HCT116 (cell line): ENCODE results near the gene CRYGC. TPM values are rescaled to one million over a fixed set of nuclear protein-coding genes. Genes with fewer than 3 reads are reported as not detected.

Experiments
- ATAC-seq: fragments of 200-7000 bp; cut with Tn5 transposase; 2 replicates; pipeline ENCODE4 v1.9.1; 2020; ENCODE audit warnings: mild to moderate bottlenecking, moderate library complexity
- BruUV-seq: library from RNA; stranded (reverse); fragments of 400-500 nt; replicated peaks from 2 replicates; lab custom pipeline; 2021; lab: Mats Ljungman, UMichigan
- CTCF ChIA-PET: fragments of 300-600 bp; sonication (Branson Sonifier 250); formaldehyde crosslinking; loops from one replicate; lab custom pipeline; 2021; ENCODE audit warnings: antibody characterized with exemption; lab: Charles Lee
- POLR2A ChIA-PET: fragments of 300-600, 350-600 bp; sonication (Branson Sonifier 250); formaldehyde crosslinking; loops from one replicate; lab custom pipeline; 2021; ENCODE audit warnings: antibody characterized with exemption; lab: Charles Lee
- RAD21 ChIA-PET, 2 experiments: fragments of 300-600 bp; sonication (Branson Sonifier 250); formaldehyde crosslinking; loops; one replicate each; lab custom pipeline; 2023; ENCODE audit warnings: low total read pairs in 2 of 2; ENCODE audit not compliant: uncharacterized antibody in 2 of 2, unreplicated experiment in 2 of 2, low non-redundant PET in 1 of 2; lab: Charles Lee
- DNase-seq: peaks from one replicate; pipeline ENCODE4 v3.0.0-alpha.2; 2010; ENCODE audit warnings: low read depth, low spot score
- H2AFZ ChIP-seq: fragments of 200-600 bp; shearing (Covaris generic), sonication (generic); 2 replicates; pipeline ENCODE4 v1.6.1; 2017; ENCODE audit warnings: low read depth, mixed run types, mixed read lengths, antibody characterized with exemption, low read length; ENCODE audit not compliant: poor library complexity, severe bottlenecking
- H3K27ac ChIP-seq: 2 replicates; pipeline ENCODE4 v1.5.1; 2012; ENCODE audit warnings: low read depth, low read length
- H3K27me3 ChIP-seq: fragments of 200-600 bp; sonication (generic); 2 replicates; pipeline ENCODE4 v1.6.1; 2016; ENCODE audit warnings: mixed run types, low read length, mixed read lengths; ENCODE audit not compliant: insufficient read depth
- H3K36me3 ChIP-seq, 2 experiments: fragments of 200-500 bp in 1 of 2; fragments of 200-600 bp in 1 of 2; sonication (Bioruptor generic) in 1 of 2; sonication (generic) in 1 of 2; 2 replicates each; pipeline versions ENCODE4 v1.5.1 to v1.6.1; 2014 to 2016; ENCODE audit warnings: low read length in 2 of 2, inconsistent platforms in 1 of 2, mixed read lengths in 1 of 2, mixed run types in 1 of 2; ENCODE audit not compliant: insufficient read depth in 2 of 2, control insufficient read depth in 1 of 2
- H3K4me1 ChIP-seq, 2 experiments: fragments of 200-600 bp in 1 of 2; sonication (generic) in 1 of 2; 2 replicates each; pipeline versions ENCODE4 v1.5.1 to v1.6.1; 2012 to 2017; ENCODE audit warnings: low read length in 2 of 2, inconsistent platforms in 1 of 2, mild to moderate bottlenecking in 1 of 2, mixed read lengths in 1 of 2, mixed run types in 1 of 2, moderate library complexity in 1 of 2; ENCODE audit not compliant: insufficient read depth in 2 of 2, control insufficient read depth in 1 of 2
- H3K4me2 ChIP-seq: fragments of 200-600 bp; sonication (generic); 2 replicates; pipeline ENCODE4 v1.6.1; 2017; ENCODE audit warnings: mixed run types, low read length, mixed read lengths
- H3K4me3 ChIP-seq, 2 experiments: fragments of 200-600 bp in 1 of 2; sonication (generic) in 1 of 2; replicated peaks in 1 of 2; 2 replicates each; pipeline ENCODE4 v1.5.1; 2011 to 2016; ENCODE audit warnings: low read length in 2 of 2, control low read depth in 1 of 2, low read depth in 1 of 2, mild to moderate bottlenecking in 1 of 2, mixed read lengths in 1 of 2, mixed run types in 1 of 2
- H3K79me2 ChIP-seq: fragments of 200-600 bp; sonication (generic); 2 replicates; pipeline ENCODE4 v1.6.1; 2017; ENCODE audit warnings: mild to moderate bottlenecking, mixed run types, low read length, moderate library complexity, mixed read lengths; ENCODE audit not compliant: insufficient read depth
- H3K9ac ChIP-seq: fragments of 200-600 bp; sonication (generic); 2 replicates; pipeline ENCODE4 v1.6.1; 2016; ENCODE audit warnings: low read length, mixed read lengths
- H3K9me2 ChIP-seq: fragments of 200-600 bp; sonication (generic), shearing (Covaris generic); 2 replicates; pipeline ENCODE4 v1.6.1; 2017; ENCODE audit warnings: mixed run types, mild to moderate bottlenecking, moderate library complexity; ENCODE audit not compliant: insufficient read depth
- H3K9me3 ChIP-seq, 2 experiments: fragments of 200-500 bp in 1 of 2; fragments of 200-600 bp in 1 of 2; sonication (Bioruptor generic) in 1 of 2; sonication (generic) in 1 of 2; 2 replicates each; pipeline ENCODE4 v1.6.1; 2014 to 2017; ENCODE audit warnings: low read length in 2 of 2, mixed read lengths in 2 of 2, inconsistent platforms in 1 of 2, low read depth in 1 of 2, mild to moderate bottlenecking in 1 of 2, mixed run types in 1 of 2, moderate library complexity in 1 of 2; ENCODE audit not compliant: control insufficient read depth in 1 of 2, insufficient read depth in 1 of 2
- H4K20me1 ChIP-seq: fragments of 200-600 bp; sonication (generic), shearing (Covaris generic); 2 replicates; pipeline ENCODE4 v1.6.1; 2017; ENCODE audit warnings: mixed run types, mild to moderate bottlenecking, moderate library complexity; ENCODE audit not compliant: insufficient read depth
- ATF3 ChIP-seq: IDR thresholded peaks from 2 replicates; pipeline ENCODE4 v1.6.1; 2012
- CBX3 ChIP-seq: IDR thresholded peaks from 2 replicates; pipeline ENCODE4 v1.6.1; 2012; ENCODE audit warnings: low read depth
- ELF1 ChIP-seq: IDR thresholded peaks from 2 replicates; pipeline ENCODE4 v1.6.1; 2012; ENCODE audit warnings: low read depth, borderline replicate concordance
- FOSL1 ChIP-seq: IDR thresholded peaks from 2 replicates; pipeline ENCODE4 v1.6.1; 2012; ENCODE audit warnings: low read depth
- MAX ChIP-seq: IDR thresholded peaks from 2 replicates; pipeline ENCODE4 v1.6.1; 2012
- POLR2A ChIP-seq: IDR thresholded peaks from 2 replicates; pipeline ENCODE4 v1.7.0; 2011; ENCODE audit warnings: borderline replicate concordance; ENCODE audit not compliant: insufficient read depth, insufficient read length; ENCODE audit errors: extremely low read depth
- POLR2AphosphoS5 ChIP-seq: IDR thresholded peaks from 2 replicates; pipeline ENCODE4 v1.6.1; 2011; ENCODE audit warnings: mild to moderate bottlenecking, low read depth, low read length, moderate library complexity
- RAD21 ChIP-seq: IDR thresholded peaks from 2 replicates; pipeline ENCODE4 v1.6.1; 2012; ENCODE audit warnings: low read depth, mild to moderate bottlenecking
- REST ChIP-seq: IDR thresholded peaks from 2 replicates; pipeline ENCODE4 v1.6.1; 2012; ENCODE audit warnings: low read depth
- SIN3A ChIP-seq: IDR thresholded peaks from 2 replicates; pipeline ENCODE4 v1.6.1; 2012; ENCODE audit warnings: low read depth
- TCF7L2 ChIP-seq: IDR thresholded peaks from 2 replicates; pipeline ENCODE4 v1.7.0; 2011; ENCODE audit warnings: borderline replicate concordance, inconsistent platforms; ENCODE audit not compliant: insufficient read depth, insufficient read length; ENCODE audit errors: extremely low read depth
- YY1 ChIP-seq: IDR thresholded peaks from 2 replicates; pipeline ENCODE4 v1.6.1; 2011; ENCODE audit warnings: low read length, low read depth, moderate library complexity, mild to moderate bottlenecking; ENCODE audit not compliant: insufficient replicate concordance; ENCODE audit errors: extremely low read depth
- ZBTB33 ChIP-seq: IDR thresholded peaks from 2 replicates; pipeline ENCODE4 v1.6.1; 2011; ENCODE audit warnings: mild to moderate bottlenecking, low read length, moderate library complexity; ENCODE audit not compliant: insufficient replicate concordance; ENCODE audit errors: extremely low read depth
- ZFX ChIP-seq: fragments of 450-650 bp; IDR thresholded peaks from 2 replicates; pipeline ENCODE4 v1.6.1; 2017
- intact Hi-C: fragments of 100-400 bp; cut with micrococcal nuclease; formaldehyde crosslinking; loops from 2 replicates; pipeline ENCODE4 v1.10.0; 2022
- total RNA-seq: library from RNA; stranded (reverse); gene quantifications from one replicate; pipeline ENCODE4 v1.2.1, GENCODE V29; 2021; ENCODE audit not compliant: unreplicated experiment

Gene CRYGC
- total RNA-seq, 1 experiment from 2014 or later: not detected

DNA sequence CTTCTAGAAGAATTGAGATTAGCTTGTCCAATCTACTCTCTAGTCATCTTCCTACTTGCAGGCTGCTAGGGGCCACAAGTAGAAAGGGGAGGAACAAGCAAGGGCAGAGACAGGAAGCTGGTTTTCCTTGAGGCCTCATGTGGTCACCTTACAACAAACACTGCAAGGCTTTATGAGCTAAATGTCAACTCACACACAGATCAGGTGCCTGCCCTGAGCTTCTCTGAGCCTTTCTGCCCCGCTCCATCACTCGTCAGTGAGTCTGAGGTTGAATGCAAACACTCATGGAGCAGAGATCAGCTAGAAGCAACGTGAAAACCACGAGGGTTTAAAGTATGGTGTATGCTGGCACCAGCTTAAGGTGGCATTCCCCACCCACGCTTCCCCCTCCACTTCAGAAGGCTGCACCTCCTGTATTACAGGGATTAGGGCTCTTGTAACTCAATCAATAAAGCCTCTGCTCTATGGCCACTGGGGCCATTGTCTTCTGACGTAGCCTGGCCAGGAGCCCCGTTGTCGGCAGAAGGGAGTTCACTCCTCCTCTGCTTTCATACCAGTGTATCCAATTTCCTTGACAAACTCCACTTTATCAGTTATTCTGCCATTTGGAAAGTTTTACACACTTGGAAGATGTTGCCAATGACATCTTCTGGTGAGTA lies 5.4 kb upstream of the CRYGC start:
- no peak overlapping the region for H3K27ac ChIP-seq
- H3K79me2 ChIP-seq: no peaks in the 10 kb centered on the region
- H4K20me1 ChIP-seq: no peaks in the 10 kb centered on the region
- H2AFZ ChIP-seq: no peak overlapping the region
- no peaks in the 10 kb centered on the region for H3K27me3 ChIP-seq
- H3K4me3 ChIP-seq: no peak overlapping the region
- ATAC-seq: no peak
- H3K9ac ChIP-seq: no peak overlapping the region
- BruUV-seq: no TSS peak
- H3K4me2 ChIP-seq: no peak overlapping the region
- CTCF ChIA-PET: no interaction called here
- intact Hi-C loops: no loop called here
- peaks cover 0 to 3% of the 10 kb centered on the region in 2 experiments; a peak in 2 of 4 replicates for H3K4me1 ChIP-seq
- TF ChIP-seq RAD21 (no peak), FOSL1 (no peak)
- TF ChIP-seq, all 23 proteins: peak for 0
- DNase-seq: no peak
- ChIA-PET RAD21 (no interaction called here), POLR2A (no interaction called here)
- Histone ChIP-seq H3K9me2 (no peaks in the 10 kb centered on the region), H3K36me3 (no peaks in the 10 kb centered on the region), H3K9me3 (no peaks in the 10 kb centered on the region)

- no peak overlapping the region for H3K27ac ChIP-seq
- ChIA-PET RAD21 (no interaction called here), POLR2A (no interaction called here), CTCF (interaction anchor here (1.1 kb wide), 1 partner anchor 44 kb away, joined by 3 read pairs; no protein-coding TSS in a partner anchor)
- no peak overlapping the region for H3K4me3 ChIP-seq
- no peak overlapping the region for H2AFZ ChIP-seq
- H3K9ac ChIP-seq: no peak overlapping the region
- no peaks in the 10 kb centered on the region for H3K79me2 ChIP-seq
- no peaks in the 10 kb centered on the region for H3K27me3 ChIP-seq
- H3K36me3 ChIP-seq: no peaks in the 10 kb centered on the region
- H3K4me2 ChIP-seq: no peak overlapping the region
- peaks cover 0 to 7% of the 10 kb centered on the region in 2 experiments; a peak in 2 of 4 replicates for H3K4me1 ChIP-seq
- DNase-seq: no peak
- no peak for ATAC-seq
- intact Hi-C loops: no loop called here
- H3K9me2 ChIP-seq: no peaks in the 10 kb centered on the region
- H4K20me1 ChIP-seq: no peaks in the 10 kb centered on the region
- BruUV-seq: no TSS peak
- H3K9me3 ChIP-seq: no peaks in the 10 kb centered on the region
- TF ChIP-seq POLR2AphosphoS5: no peak
- no peak for TF ChIP-seq CBX3
- no peak for TF ChIP-seq ELF1
- no peak for TF ChIP-seq REST
- TF ChIP-seq ZFX: no peak
- TF ChIP-seq FOSL1: no peak
- TF ChIP-seq YY1: no peak
- TF ChIP-seq TCF7L2: no peak
- no peak for TF ChIP-seq SIN3A
- TF ChIP-seq MAX: no peak
- TF ChIP-seq POLR2A: no peak
- TF ChIP-seq ZBTB33: no peak
- TF ChIP-seq ATF3: no peak
- no peak for TF ChIP-seq RAD21
Observed at GRCh38 chr2:208130712-208131110, 1.1 kb upstream of the CRYGC start.
